Stimulated activated CD8-positive, alpha-beta memory T cell treated with anti-CD3 and anti-CD28 coated beads, Interleukin-15, amount 100 ng/mL, for 48 hours (primary cell): Measurements from ENCODE around the gene ARMH4.

ENCODE experiments used
- DNase-seq, 2 donors: peaks; one replicate each; pipeline ENCODE4 v3.0.0-alpha.2; 2020; ENCODE audit warnings: low read depth in 2 of 2

The ARMH4 gene

DNA sequence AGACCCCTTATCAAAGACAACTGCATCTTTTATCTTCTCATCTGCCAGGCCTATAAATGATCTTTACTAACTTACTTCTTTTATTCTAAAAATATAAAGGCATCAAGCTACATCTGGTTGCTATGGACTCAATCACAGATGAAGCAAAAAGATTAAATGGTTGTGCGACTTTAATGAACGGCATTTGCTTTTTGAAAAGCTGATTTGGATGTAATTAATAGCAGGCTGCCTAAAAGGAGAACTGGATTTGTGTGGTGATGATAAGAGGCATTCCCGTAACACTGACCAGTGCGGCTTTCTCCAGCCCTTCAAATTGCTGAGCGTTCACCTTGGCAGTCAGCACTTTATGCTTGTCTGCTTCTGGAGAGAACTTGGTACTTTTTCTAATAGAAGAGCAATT, 103.8 kb downstream of the ARMH4 start:
- no peak for DNase-seq

DNA sequence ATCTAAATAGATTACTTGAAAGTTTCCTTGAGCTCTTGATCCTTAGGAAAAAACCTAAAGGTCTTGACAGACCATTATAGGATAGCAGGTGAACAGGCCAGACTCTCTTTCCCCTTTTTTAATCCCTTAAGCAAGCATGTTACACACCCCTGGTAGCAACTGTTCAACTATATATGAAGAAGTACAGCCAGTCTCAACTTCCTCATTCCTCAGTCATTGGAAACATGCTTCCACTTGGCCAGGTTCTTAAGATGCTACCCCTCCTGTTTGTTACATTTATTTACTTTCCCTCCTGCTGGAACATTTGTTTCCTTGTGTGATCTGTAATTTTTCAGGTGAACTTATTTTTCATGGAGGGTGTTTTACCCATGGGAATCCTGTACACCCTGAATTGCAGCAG, 124.1 kb downstream of the ARMH4 start:
- no peak for DNase-seq

DNA sequence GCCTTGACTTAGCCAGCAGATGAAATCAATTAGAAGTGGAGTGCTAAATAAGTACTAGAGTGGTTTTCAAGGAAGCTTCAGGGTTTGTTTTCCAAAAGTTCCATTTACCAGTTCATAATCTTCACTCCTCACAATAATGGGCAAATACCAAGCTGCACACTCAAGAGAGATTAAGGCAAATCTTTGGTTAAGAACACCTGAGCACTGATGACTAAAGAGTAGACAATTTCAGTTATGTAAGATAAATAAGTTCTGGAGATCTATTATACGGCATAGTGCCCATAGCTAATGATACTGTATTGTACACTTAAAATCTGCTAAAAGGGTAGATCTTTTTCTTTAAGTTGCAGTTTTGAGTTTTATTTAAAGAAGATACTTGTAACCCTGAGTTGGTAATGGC, 125.0 kb downstream of the ARMH4 start:
- DNase-seq = no peak

DNA sequence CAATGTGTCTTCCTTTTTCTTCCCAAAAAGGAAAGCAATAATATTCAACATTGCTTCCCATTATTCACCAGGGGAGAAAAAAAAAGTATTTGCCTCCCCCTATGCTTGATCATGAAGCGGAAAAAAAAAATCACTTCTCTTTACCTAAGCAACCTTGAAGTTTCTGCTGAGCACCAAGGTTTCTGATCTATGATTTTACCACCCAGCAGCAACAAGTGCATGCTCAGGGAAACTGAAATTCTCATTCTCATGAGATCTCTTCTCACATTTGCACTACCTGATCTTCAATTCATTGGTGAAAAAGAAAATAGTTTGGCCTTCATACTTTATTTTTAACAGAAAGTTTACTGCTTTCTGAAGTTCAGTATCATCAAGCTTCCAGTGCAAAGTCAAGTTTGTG, 125.8 kb downstream of the ARMH4 start:
- DNase-seq = no peak

DNA sequence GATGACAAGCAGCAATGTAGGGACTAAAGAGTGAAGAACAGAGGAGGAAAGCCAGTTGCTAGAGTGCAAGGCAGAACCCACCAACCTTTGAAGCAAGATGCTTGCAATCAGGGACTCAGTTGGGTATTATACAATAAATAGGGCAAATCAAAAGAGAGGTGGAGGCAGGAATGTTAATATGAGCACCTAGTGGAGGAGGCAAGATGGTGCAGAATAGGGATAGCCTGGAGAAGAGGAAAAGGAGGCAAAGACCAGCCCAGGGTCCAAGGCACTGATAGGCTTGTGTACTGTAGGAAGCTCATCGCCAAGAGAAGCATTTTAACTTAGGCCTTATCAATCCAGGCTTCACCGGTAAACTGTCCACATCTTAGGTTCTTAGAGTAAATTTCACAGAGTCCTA, 137.2 kb downstream of the ARMH4 start:
- DNase-seq = no peak

DNA sequence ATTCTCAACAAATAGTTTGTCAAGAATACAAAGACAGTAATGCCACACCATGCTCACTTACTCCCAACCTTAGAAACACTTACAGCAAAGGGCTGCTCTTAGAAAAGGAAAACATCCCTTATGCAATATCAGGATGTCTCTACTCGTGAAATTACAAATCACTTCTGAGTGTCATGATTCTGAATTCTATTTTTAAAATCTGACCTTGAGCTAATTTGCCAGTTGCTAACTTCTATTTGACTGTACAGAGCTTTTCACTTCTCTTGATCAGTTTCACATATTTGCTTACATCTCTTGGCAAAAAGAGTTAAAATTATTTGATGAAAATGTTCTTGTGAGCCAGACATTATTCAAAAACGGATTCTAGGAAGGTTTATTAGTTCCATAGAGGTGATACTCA, 149.4 kb downstream of the ARMH4 start:
- DNase-seq = no peak

DNA sequence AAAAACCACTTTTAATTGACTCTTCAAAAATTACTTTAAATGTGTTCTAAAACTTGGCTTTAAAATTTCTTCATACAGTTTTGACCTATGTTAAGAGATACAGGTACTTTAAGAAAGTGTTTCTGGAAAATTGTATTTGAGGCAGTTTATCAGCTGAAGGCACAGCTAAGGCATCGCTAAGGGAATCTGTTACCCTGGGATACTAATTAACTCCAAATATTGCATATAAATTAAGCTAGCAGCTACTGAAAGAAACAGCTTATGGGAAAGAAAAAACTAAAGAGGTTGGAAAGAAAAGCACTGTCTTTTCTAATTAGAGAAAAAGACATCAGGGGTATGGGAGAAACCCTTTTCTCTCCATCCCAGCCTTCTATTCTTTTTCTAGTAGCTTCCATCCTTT, 152.0 kb downstream of the ARMH4 start:
- DNase-seq = no peak

DNA sequence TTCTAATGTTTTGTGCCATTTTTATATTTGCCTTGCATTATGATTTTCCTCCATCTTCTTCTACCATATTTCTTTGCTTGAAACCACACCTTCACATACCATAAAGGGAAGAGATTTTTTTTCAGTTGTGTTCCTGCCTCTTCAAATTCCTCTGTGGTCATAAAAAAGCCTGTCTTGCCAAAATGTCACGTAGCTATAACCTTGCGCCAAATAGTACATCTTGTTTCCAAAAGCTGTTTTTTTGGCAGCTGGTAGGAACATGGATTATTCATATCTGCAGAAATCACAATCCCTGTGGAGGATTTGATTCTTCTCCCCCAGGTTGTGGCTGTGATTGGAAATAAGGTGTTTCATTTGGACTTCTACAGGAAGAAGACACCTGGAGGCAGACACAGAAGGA, 152.5 kb downstream of the ARMH4 start:
- DNase-seq = no peak

DNA sequence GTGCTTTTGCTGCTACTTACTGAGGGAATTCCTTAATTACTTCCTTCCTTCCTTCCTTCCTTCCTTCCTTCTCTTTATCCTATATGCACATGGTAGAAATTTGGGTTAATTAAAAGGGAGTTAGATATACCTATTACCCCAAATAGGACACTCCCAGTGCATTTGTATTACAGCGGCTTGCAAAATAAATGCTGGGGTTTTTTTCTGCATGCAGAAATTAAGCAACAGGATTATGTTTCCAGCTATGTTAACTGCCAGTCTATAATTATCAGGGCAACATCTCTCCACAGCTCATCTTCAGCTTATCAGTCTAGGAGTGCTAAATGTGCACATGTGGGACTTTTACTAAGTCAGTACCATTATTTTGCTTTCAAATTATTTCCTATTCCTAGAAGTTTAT, 153.2 kb downstream of the ARMH4 start:
- no peak for DNase-seq

DNA sequence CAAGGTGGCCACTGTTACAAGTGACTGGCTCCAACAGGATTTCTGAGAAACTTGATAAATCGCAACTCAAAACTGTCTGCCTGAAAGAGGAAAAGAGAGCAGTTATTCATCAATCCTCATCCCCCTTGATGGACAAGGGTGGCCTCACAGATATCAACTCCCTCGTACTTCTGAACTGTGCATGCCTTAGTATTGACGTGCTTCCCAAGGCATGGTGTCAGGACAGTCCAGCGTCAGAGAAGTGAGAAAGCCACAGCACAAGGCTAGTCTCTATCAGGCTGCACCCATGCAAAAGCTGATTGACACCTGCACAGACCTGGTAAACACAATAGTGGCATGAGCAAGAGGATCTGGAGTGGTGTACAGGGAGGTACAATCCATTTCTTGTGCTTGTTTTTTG, 160.7 kb downstream of the ARMH4 start:
- DNase-seq = no peak

DNA sequence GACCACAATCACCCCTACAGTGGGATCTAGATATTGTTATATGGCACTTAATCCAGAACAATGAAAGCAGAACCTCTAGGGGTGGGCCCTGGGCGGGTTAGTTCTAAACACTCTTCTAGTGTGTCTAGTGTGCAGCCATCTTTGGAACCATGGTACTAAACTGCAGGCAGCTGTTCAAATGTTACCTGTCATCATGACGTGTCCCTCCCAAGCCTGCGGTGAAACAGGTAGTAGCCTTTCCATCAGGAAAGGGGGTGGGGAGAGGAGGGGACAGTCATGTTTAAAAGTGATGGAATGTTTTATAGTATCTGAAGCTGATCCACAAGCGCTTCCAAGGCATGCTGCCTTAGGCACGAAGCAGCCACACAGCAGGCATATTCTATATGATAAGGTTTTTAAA, 163.6 kb downstream of the ARMH4 start:
- no peak for DNase-seq

DNA sequence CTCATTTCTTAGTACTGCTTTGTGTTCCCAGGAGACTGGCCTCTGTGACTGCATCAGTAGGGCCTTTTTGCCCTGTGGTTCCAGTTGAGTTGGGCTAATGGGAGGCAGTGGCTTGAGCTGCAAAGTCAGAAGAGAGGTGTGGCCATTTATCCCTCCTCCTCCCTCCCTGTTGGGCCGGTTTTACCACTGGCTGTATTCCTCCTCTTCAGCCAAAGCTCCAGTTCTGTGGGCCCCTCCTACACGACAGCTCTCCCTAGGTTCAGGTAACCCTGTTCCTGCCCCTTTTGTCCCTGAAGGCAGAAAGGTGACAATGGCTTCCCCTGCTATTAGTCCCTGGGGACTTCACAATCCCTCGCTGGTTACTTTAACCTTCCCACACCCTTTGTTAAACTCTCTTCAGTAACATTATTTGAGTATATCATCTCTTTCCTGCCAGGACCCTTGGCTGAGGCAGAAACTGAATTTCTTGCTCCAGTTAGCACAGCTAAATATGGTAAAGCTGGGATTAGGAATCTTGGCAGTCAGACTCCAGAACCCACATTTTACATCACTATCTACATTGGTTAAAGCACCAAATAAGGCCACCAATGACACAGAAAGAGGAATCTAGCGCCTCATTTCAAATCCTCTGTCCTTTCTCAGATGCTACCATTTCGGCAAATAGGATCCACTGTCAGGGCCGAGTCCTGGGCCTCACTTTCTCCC, 164.3 kb downstream of the ARMH4 start:
- DNase-seq = no peak

DNA sequence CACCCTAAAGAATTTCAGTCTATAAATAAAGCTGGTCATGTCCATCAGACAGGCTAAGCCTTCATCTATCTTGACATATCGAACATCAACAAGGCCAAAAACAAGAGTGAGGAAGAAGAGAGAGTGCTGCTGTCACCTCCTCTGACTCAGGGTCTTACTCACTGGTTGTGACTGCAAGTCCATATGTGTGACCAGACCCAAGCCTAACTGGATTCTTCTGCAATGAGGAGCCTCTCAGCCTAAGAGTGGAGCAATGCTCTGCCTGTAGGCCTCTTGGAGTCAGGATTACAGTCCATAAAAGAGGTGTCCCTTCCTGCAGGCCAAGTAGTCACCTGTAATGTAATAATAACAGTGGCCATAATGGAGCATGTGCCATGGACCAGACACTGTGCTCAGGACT, 165.0 kb downstream of the ARMH4 start:
- DNase-seq = no peak

DNA sequence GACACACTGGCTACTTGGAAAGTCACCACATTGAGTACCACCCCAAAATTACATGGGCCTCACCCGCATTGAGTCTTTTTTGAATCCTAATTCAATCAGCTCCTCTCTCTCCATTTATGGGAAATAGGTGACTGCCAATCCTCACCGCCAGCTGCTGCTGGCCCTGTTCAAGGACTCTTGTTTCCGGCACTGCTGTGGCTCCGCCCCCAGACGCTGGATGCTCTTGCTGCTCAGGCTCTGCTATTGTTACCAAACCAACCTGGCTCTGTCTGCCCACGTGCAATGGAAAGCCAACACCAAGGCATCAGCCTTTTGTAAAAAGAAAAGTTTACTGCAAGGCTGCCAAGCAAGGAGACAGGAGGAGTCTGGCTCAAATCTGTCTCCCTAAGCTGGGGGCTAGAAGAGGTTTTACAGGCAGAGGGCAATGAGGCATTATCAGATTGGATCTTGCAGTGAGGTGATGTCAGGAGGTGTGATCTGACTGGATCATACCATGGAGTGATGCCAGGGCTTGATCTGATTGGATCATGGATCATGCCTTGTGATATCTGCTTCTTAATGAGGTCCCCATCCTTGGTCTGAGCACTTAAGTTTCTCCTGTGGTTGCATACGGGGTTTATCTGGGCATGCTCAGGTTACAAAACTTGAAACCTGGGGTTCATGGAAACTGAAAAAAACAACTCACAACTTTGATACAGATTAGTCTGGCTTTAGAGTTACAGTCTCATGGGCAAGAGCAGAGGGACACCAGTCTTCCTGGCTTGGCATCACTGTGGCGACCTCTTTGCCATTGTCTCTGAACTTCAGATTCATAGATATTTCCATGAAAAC, 169.0 kb downstream of the ARMH4 start:
- DNase-seq = no peak

DNA sequence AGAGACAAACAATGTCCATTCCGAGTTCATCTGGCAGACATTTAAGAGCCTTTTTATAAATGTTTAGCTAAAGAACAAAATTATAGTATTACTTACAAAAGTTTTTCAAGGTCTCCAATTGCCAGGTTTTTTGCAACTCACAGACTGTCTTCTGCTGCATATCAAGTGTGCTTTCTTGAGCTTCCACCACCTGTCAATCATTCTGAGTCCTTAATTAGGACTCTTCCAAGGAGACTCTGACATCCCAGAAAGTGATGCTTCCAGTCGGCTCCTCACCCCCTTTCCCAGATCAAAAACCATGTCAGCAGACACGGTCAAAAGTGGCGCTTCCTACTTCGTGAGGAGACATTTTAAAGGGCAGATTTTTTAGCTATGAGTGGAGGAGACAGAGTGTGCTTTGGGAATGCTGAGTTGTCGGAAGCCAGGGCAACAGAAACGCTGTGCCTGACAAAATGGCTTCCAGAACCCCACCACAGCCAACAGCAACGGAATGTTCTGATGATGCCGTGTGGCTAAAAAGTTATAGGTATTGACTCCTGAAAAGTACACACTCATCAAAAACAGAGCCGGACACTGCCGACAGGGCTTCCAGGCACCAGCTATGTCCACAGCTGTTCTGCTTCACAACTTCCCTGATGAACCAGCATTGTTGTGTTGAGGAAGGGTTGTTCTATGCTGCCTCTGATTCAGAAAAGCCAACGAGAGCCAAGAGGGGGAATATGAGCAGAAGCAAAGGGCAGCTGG, 170.0 kb downstream of the ARMH4 start:
- no peak for DNase-seq

DNA sequence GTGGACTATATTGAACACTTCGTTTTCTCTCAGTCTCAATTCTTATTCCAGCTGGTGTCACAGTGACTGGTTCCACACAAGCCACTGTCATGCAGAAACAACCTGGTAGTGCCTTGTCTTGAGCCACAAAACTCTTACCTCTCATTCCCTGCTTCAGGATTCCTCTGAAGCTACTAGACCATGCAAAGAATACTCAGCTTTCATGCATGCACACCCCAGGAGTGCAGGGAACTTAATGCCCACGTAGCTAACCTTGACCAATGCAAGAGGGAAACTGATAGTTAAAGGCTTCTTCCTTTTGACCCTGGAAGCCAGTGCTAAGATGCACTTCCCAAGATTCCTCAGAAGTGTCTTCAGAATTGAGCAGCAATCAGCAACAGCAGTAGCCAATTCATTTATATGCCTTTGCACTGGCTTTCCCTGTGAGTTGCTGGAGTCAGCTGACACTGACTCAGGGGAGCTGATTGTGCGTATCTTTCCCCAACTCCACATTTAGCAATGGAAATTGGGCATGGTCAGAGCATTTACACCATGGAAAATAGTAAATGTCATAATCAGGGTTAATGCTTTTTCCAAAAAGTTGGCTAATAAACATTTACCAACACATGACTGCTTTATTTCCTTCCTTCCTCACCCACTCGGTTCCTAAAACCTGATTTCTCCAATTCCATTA, 172.5 kb downstream of the ARMH4 start:
- no peak for DNase-seq

DNA sequence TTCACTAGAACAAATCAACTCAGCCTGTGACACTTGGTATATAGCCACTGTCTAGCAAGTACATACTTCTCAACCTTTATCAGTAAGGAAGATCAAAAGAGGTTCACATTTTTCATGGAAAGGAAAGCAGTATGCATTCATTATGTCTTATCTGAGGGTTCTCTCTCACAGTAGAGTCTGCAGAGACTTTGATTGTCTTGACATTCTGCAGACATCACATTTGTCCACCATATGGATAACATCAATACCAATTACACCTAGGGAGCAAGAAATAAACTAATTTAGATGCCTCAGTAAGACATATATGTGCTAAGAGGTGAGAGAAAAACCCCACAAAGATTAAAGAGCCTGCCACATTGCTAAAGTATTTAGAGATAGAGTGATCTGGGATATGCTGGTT, 175.3 kb downstream of the ARMH4 start:
- DNase-seq = no peak

DNA sequence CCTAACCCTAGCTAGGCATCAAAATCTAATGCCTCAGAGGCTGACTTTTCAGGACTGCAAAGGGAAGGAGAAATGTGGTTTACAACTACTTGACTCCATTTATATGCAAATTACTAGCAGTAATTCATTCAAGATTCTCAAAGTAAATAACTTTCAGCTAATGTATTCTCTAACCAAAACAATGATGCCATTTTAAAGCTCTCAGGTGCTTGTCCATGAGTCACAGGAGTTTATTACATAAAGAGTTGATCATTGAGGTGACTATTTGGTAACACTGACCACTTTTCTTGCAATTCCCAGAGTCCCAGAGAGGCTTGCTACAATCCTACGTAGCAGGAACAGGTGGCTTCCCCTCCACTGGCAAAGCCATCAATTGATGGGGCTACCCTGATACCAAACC, 177.1 kb downstream of the ARMH4 start:
- no peak for DNase-seq

DNA sequence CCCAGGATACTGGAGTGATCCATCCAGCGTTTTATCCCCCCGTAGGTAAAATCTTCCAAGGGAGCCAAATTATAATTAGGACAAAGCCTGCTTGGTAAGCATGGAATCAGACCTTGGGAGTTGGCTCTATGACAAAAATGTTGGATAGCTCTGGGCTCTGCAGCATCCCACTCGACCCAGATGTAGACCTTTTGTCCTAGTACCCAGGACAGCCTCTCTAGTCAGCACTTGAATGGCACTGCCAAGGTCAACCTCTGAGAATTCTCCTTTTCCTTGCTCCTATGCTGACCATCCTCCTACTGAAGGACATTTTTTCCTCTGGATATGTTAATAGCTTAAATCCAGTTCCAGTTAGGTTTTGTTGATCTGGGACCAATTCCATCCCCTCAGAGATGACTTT, 181.4 kb downstream of the ARMH4 start:
- no peak for DNase-seq

DNA sequence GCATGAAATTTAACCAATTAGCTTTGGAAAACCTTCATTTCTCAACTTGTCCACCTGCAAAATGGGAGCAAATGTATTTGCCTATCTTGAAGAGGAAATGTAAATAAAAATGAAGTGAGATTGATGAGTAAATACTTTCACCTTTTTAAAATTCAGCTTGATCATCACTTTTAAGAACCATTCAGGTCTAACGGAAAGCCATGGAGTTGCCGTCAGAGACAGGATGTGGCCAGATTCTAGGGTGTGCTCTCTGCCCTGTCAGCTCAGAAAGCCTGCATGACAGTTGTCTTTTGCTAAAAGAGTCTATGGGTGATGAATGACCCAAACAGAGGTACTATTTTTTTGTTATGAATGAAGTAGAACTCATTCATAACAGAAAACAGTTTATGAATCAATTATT, 181.8 kb downstream of the ARMH4 start:
- DNase-seq = no peak

DNA sequence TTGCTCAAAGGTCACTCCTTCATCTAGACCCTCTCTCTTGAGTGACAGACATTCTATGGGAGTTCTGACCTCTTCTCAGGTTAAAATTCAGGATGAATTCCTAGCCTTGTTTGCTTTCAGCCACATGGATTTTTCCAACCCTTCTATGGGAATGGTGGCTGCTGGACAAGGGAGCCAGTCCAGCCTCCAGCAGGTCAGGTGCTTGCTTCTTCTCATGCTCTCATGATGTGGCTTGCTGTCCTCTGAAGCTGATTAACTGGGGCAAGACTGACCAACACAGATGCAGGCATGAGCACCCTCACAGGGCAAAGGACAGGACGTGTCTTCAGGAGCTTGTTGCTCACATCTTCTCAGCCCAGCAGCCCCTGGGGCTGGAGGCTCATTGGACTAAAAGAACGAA, 188.9 kb downstream of the ARMH4 start:
- DNase-seq = no peak

DNA sequence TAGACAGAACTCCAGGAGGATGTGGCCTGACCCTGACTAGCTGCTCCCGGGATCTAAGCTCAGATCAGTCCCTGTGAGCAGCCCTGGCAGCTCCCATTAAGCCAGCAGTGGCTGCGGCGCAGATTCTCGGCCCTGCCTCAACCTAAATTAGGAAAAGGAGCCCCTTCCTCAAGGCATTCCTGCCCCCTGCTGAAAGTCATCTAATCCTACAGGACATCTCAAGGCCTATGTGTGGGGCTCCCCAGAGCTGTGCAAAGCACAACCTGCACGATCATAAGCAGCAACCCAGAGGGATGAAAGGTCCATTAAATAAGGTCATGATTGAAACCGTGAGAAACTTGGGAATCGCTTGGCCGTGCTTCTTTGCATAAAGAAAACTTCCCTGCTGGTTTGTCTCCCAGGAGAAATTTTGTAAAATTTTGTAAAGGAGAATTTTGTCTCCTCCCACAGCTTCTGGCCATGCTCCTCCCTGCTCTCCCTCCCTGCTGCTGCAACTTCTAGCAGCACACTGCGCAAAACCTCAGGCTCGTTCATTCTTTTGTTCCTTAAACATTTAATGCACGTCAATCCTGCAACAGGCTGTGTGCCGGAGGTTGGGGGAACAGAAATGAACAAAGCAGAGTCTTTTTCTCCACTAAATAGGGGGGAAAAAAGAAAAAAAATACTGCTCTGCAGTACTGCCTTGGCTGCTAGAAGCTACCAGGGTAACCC, 189.5 kb downstream of the ARMH4 start:
- DNase-seq = no peak
